Epithelial cell of esophagus (primary cell): Measurements from ENCODE around the gene IL5RA.

Experiments
- DNase-seq: peaks from one replicate; pipeline ENCODE4 v3.0.0; 2010; ENCODE audit warnings: low read depth
- H3K4me3 ChIP-seq: 2 replicates; pipeline ENCODE4 v1.5.1; 2011; ENCODE audit warnings: mild to moderate bottlenecking, low read length, control low read depth
- CTCF ChIP-seq: IDR thresholded peaks from 2 replicates; pipeline ENCODE4 v1.5.1; 2011; ENCODE audit warnings: low read depth, mild to moderate bottlenecking, low read length, control low read depth, inconsistent platforms; ENCODE audit not compliant: insufficient read depth; ENCODE audit errors: missing control alignments

The IL5RA gene

GRCh38 chr3:3107858-3108257 lies 2.3 kb downstream of the IL5RA start:
- TF ChIP-seq CTCF, result no peak
- no peak for DNase-seq
- no peak overlapping the region for H3K4me3 ChIP-seq

GRCh38 chr3:3107181-3107580 lies 3.0 kb downstream of the IL5RA start:
- TF ChIP-seq CTCF, result no peak
- no peak overlapping the region for H3K4me3 ChIP-seq
- no peak for DNase-seq

- no peak for TF ChIP-seq CTCF
- no peak overlapping the region for H3K4me3 ChIP-seq
- DNase-seq, result no peak
Observed at GRCh38 chr3:3105815-3106214, 4.4 kb downstream of the IL5RA start.

- TF ChIP-seq CTCF, result no peak
- DNase-seq, result no peak
- no peak overlapping the region for H3K4me3 ChIP-seq
Observed at GRCh38 chr3:3105246-3105645, 4.9 kb downstream of the IL5RA start.

GRCh38 chr3:3102751-3103150 lies 7.4 kb downstream of the IL5RA start:
- TF ChIP-seq CTCF, result no peak
- no peak for DNase-seq
- H3K4me3 ChIP-seq, result no peak overlapping the region

- no peak for DNase-seq
- no peak for TF ChIP-seq CTCF
- H3K4me3 ChIP-seq, result no peak overlapping the region
Observed at GRCh38 chr3:3101660-3102458, 8.3 kb downstream of the IL5RA start.

- H3K4me3 ChIP-seq, result no peak overlapping the region
- no peak for TF ChIP-seq CTCF
- DNase-seq, result no peak
Observed at GRCh38 chr3:3097958-3098357, 12.2 kb downstream of the IL5RA start.
